ENCODE measurements around the gene MRPS34. TPM values are rescaled to one million over a fixed set of nuclear protein-coding genes. Genes with fewer than 3 reads are reported as not detected.

The MRPS34 gene
- total and polyA plus RNA-seq, 10 of the 15 experiments (the other 5 are each of a cell fraction or from before 2014, with no cell fraction given) = 3.6 to 285 (median 147) TPM

DNA sequence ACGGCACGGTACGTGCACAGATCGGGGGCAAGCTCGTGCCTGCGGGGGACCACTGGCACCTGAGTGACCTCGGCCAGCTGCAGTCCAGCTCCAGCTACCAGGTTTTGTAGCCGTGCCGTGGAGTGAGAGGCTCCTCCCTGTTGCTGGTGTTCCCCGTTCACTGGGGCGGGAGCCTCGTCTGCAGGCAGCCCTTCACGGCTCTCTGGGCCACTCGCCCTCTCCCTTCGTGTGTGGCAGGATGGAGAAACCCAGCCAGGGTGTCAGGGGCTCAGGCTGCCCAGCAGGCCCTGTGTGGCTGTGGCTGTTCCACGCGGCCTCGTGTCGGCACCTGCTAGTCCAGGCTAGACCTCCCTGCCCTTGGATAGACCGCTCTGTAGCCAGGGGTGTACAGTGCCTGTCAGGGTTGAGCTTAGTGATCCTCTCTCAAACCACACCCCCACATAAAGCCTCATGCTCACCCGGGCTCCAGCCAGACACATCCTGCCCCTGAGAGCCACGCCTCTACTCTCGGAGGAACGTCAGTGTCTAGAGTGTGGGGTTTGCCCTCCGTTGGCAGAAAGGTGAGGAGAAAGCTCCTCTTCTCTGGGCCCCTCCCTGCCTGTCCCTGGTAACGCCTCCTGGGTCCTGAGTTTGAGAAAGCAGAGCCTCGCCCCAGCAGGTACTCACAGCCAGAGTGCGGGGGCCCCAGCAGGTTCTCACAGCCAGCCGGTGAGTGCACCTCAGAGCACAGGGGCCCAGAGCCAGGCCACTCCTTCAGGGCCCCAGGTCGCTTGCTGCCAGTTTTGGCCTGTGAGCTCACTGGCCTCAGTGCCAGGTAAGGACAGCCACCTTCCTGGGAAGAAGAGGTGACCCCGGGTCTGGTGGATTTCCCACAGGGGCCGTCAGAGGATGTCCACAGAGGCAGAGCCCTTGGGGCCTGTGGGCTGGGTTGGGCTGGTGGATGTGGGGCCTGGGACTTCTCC lies 29.3 kb downstream of the MRPS34 start:
- H3K4me2 ChIP-seq (ENCODE audit: control insufficient read depth, insufficient read depth) = no peak overlapping the region
- no peak overlapping the region for H3K27ac ChIP-seq (ENCODE audit: control insufficient read depth, insufficient read depth)
- no peaks in the 10 kb centered on the region for H4K20me1 ChIP-seq (ENCODE audit: control insufficient read depth, insufficient read depth)
- SMC1A ChIA-PET (ENCODE audit: uncharacterized antibody, unreplicated experiment) = no interaction called here
- no peak overlapping the region for H3K4me3 ChIP-seq
- no peaks in the 10 kb centered on the region for H3K4me1 ChIP-seq (ENCODE audit: control insufficient read depth, insufficient read depth, low read length)
- ATAC-seq = no peak
- in situ Hi-C loops (cut with MboI) (no loop called here), intact Hi-C loops (cut with micrococcal nuclease; ENCODE audit: unreplicated experiment) (no loop called here)
- H3K79me2 ChIP-seq (ENCODE audit: control insufficient read depth, insufficient read depth, low read length) = no peaks in the 10 kb centered on the region
- H3K27me3 ChIP-seq (replicated peaks in 1 of 2; ENCODE audit: control insufficient read depth in 2 of 2, insufficient read depth in 2 of 2, low read length in 1 of 2) = no peaks in the 10 kb centered on the region
- H2AFZ ChIP-seq (ENCODE audit: control insufficient read depth, low read depth, low read length) = no peak overlapping the region
- no peak for DNase-seq (ENCODE audit: low read depth, low spot score)
- POLR2A ChIA-PET = no interaction called here
- CTCF ChIA-PET = interaction anchor here (0.8 kb wide), 1 partner anchor 38 kb away, joined by 3 read pairs; the partner anchor contains the start of gene MAPK8IP3
- RAD21 ChIA-PET (ENCODE audit: unreplicated experiment) = no interaction called here
- BruUV-seq (replicated peaks) = TSS peak; percentile 50
- no peak for FAIRE-seq
- peaks cover 3 to 11% of the 10 kb centered on the region in 2 experiments for H3K36me3 ChIP-seq (ENCODE audit: control insufficient read depth in 2 of 2, insufficient read depth in 2 of 2, low read length in 1 of 2)
- no peak overlapping the region for H3K9ac ChIP-seq (ENCODE audit: control insufficient read depth, insufficient read depth, low read length)
- no peaks in the 10 kb centered on the region; the same call in 2 of the 3 replicates for H3K9me3 ChIP-seq (replicated peaks; ENCODE audit: control insufficient read depth, insufficient read depth, low read length)
- WGBS (ENCODE audit: insufficient coverage, insufficient replicate concordance, low lambda C conversion rate, missing lambda C conversion rate) = 92% methylated on average over 32 of the region's 32 CpGs
- TF ChIP-seq POLR2A (IDR thresholded peaks at IDR 0.05; ENCODE audit: low read depth, low read length) (0 out of 2 replicates have a peak, but pooled peaks have one; percentile 21), RAD21 (IDR thresholded peaks at IDR 0.05; ENCODE audit: insufficient read depth, low read depth, low read length) (no peak), TCF7 (IDR thresholded peaks at IDR 0.05; ENCODE audit: borderline replicate concordance) (no peak)

DNA sequence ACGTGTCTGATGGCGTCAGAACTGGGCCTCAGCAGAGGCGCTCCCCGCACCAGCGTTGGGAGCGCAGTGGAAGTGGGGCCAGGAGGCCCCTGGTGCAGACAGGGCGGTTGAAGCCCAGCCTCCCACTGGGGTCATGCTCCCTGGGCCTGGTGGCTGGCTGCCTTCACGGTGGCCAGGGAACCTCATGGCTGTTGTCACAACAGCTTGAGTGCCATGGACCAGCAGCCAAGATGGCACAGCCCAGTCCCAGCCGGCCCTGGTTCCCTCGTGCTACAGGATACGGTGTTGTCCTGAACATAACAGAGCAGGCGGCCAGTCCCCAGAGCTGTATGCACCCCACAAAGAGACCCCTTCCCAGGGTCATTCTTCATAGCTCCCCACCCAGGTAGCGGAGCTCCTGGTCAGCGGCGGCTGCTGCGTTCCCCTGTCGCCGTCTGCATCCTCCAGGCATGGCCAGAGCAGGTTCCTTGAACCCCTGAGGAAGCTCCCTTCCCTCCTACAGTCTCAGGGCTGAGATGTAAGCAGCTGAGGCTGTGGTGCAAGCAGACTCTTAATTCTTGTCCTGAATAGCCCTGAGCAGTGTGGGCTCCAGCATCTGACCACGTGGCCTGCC lies 31.3 kb downstream of the MRPS34 start:
- ChIA-PET RAD21 (ENCODE audit: unreplicated experiment) (no interaction called here), SMC1A (ENCODE audit: uncharacterized antibody, unreplicated experiment) (no interaction called here)
- no peaks in the 10 kb centered on the region for H3K27me3 ChIP-seq (replicated peaks in 1 of 2; ENCODE audit: control insufficient read depth in 2 of 2, insufficient read depth in 2 of 2, low read length in 1 of 2)
- TF ChIP-seq NFYA (IDR thresholded peaks at IDR 0.05; ENCODE audit: borderline replicate concordance, low read depth, low read length) (no peak), NRF1 (conservative IDR thresholded peaks at IDR 0.05; ENCODE audit: low read depth, low read length) (no peak), BHLHE40 (IDR thresholded peaks at IDR 0.05; ENCODE audit: borderline replicate concordance in 1 of 2, low read depth in 2 of 2, low read length in 1 of 2) (no peak), NBN (IDR thresholded peaks at IDR 0.05) (no peak), HDGF (IDR thresholded peaks at IDR 0.05) (no peak), SRF (IDR thresholded peaks at IDR 0.05; ENCODE audit: low read depth in 2 of 2, low read length in 2 of 2) (no peak), FOXK2 (IDR thresholded peaks at IDR 0.05) (no peak), TCF7 (IDR thresholded peaks at IDR 0.05; ENCODE audit: borderline replicate concordance) (no peak)
- TF ChIP-seq, protein P1, sequence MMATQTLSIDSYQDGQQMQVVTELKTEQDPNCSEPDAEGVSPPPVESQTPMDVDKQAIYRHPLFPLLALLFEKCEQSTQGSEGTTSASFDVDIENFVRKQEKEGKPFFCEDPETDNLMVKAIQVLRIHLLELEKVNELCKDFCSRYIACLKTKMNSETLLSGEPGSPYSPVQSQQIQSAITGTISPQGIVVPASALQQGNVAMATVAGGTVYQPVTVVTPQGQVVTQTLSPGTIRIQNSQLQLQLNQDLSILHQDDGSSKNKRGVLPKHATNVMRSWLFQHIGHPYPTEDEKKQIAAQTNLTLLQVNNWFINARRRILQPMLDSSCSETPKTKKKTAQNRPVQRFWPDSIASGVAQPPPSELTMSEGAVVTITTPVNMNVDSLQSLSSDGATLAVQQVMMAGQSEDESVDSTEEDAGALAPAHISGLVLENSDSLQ (IDR thresholded peaks at IDR 0.05) = no peak
- TF ChIP-seq, protein P2, sequence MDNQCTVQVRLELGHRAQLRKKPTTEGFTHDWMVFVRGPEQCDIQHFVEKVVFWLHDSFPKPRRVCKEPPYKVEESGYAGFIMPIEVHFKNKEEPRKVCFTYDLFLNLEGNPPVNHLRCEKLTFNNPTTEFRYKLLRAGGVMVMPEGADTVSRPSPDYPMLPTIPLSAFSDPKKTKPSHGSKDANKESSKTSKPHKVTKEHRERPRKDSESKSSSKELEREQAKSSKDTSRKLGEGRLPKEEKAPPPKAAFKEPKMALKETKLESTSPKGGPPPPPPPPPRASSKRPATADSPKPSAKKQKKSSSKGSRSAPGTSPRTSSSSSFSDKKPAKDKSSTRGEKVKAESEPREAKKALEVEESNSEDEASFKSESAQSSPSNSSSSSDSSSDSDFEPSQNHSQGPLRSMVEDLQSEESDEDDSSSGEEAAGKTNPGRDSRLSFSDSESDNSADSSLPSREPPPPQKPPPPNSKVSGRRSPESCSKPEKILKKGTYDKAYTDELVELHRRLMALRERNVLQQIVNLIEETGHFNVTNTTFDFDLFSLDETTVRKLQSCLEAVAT (IDR thresholded peaks at IDR 0.05) = no peak

More for the DNA sequence above, 31.3 kb downstream of the MRPS34 start:
- Histone ChIP-seq H3K27ac (ENCODE audit: control insufficient read depth, insufficient read depth) (no peak overlapping the region), H3K9ac (ENCODE audit: control insufficient read depth, insufficient read depth, low read length) (no peak overlapping the region), H3K9me3 (replicated peaks; ENCODE audit: control insufficient read depth, insufficient read depth, low read length) (peaks cover 1% of the 10 kb centered on the region; the same call in 1 of the 3 replicates), H3K4me2 (ENCODE audit: control insufficient read depth, insufficient read depth) (no peak overlapping the region), H4K20me1 (ENCODE audit: control insufficient read depth, insufficient read depth) (no peaks in the 10 kb centered on the region), H2AFZ (ENCODE audit: control insufficient read depth, low read depth, low read length) (no peak overlapping the region), H3K79me2 (ENCODE audit: control insufficient read depth, insufficient read depth, low read length) (no peaks in the 10 kb centered on the region), H3K4me3 (no peak overlapping the region), H3K4me1 (ENCODE audit: control insufficient read depth, insufficient read depth, low read length) (no peaks in the 10 kb centered on the region), H3K36me3 (ENCODE audit: control insufficient read depth in 2 of 2, insufficient read depth in 2 of 2, low read length in 1 of 2) (peaks cover 1 to 10% of the 10 kb centered on the region in 2 experiments; a peak in 3 of 4 replicates)
- POLR2A ChIA-PET = no interaction called here
- BruUV-seq (replicated peaks) = no TSS peak
- DNase-seq (ENCODE audit: low read depth, low spot score) (no peak), FAIRE-seq (no peak), ATAC-seq (no peak)
- CTCF ChIA-PET = interaction anchor here (1.2 kb wide), 1 partner anchor 16 kb away, joined by 3 read pairs; no protein-coding TSS in a partner anchor
- in situ Hi-C loops (cut with MboI) = no loop called here
- WGBS (ENCODE audit: insufficient coverage, insufficient replicate concordance, low lambda C conversion rate, missing lambda C conversion rate) = 96% methylated on average over 19 of the region's 19 CpGs
- intact Hi-C loops (cut with micrococcal nuclease; ENCODE audit: unreplicated experiment) = no loop called here

All from GM12878 (cell line).